ENCODE results near the gene ABO.
"Not testable (repeated sequence)": the region's sequence is repeated elsewhere in the genome, so short reads cannot be mapped to it uniquely, and the experiment has no call there.

Gene ABO

DNA sequence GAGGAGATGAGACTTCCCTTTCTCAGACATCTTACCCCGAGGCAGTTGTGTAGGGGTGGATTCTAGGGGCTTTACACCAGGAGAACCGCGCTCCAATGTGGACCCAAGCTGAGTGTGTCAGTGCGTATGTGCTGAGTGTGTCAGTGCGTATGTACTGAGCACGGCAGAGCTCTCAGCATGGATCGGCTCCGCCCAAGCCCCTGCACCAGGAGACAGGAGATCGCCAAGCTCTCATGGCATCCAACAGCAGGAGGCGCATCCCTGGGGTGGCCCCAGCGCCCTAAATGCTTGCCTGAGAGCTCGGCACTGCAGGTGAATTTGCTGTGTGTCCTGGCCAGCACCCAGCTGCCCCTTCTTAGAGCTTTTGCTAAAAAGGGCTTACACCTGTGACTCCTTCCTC, 53.0 kb downstream of the ABO start:
- DNase-seq: not testable (repeated sequence)

DNA sequence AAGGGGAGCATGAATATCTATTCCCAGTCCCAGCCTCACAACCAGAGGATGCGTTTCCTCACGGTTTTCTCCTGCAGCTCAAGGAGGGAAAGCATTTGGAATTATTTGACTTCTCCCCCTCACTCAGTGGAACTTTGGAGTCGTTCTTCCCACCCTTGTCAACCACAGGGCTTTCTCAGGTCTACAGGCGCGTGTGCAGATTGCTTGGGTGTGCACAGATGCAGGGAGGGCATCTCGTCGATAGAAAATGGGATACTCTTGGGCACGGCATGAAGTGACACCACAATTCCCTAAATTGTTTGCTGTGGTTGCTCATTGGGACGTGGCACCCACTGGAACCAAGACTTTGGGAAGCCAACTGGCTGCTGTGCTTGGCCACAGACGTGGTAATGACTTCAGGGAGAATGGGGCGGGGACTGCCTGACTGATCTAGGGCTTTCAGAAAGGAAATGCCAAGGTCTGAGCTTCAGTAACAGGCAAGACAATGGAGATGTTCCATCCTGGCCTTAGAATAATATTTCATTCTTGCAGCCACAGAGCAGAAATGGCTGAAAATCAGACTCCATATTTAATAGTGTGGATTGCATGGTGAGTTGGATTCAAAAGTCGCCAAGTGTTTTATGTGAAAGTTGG, 53.7 kb downstream of the ABO start:
- no peak for DNase-seq

- DNase-seq: not testable (repeated sequence)
Measured at GRCh38 chr9:133218049-133218975, 56.7 kb downstream of the ABO start.

DNA sequence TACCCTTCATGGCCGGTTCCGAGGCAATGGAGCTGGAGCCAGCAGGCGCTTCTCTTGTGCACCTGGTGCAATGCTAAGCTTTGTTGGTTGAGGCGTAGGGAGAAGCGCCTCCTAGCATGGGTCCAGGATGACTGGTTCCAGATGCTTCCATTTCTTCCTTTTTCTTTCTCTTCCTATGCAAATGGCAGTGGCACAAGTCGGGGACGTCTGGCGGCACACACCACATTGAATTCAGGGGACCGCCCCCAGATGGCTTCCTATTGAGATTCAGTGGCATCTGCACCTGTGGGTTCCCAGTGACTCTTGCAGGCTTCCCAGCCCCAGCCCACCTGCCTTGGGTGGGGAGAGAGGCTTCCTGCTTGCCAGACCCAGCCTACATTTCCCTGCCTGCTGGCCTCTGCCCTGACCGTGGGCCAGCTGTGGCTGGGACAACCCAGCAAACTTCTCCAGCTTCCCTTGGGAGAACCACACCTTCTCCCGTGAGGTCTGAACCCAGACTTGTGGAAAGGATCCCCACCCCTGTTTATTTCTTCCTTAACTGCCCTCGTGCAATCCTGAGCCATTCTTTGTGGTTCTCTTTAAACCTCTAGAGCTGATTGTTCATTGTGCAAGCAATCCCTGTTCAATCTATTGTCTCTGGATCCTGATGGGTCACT, 57.5 kb downstream of the ABO start:
- DNase-seq: not testable (repeated sequence)

GRCh38 chr9:133214276-133214675, 60.7 kb downstream of the ABO start:
- DNase-seq: not testable (repeated sequence)

DNA sequence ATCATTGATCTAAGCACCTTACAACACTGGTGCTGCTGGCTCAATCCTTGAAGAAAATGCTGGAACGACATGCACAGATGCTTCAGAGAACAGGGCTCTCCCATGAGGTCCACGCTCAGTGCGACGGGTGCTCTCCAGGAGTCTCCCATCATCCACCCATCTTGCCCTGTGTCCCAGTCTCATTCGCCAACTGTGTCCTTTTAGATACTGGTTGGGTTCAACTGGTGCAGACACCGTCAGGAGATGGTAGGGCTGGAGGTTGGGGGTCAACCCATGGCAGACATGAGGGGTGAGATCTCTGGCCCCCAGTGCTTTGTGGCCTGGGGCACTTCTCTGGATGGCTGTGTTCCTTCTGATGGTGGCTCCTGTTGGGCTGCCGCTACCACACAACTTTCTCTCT, 64.4 kb downstream of the ABO start:
- DNase-seq: no peak

DNA sequence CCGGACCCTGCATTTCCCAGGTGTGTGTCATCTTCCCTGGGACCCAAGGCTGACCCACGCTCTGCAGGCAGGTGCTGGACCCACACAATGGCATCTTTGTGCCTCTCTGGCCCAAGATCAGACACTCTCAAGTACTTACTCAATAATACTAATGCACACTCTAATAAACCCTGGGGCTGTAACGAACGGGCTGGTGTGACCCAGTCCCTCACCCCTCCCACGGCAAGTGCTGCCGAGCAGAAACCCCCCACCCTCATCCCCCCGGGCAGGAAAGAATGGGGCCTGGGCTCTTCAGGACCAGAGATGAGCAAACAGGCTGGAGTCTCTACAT, 64.8 kb downstream of the ABO start:
- DNase-seq: no peak

GRCh38 chr9:133209327-133210201, 65.4 kb downstream of the ABO start:
- not testable (repeated sequence) for DNase-seq

- DNase-seq: not testable (repeated sequence)
Measured at GRCh38 chr9:133208880-133209300, 66.1 kb downstream of the ABO start, which contains the start of gene OBP2B. Gene OBP2B (minus strand): TSS chr9:133209250. CDS start chr9:133209199, 51 bp downstream.

DNA sequence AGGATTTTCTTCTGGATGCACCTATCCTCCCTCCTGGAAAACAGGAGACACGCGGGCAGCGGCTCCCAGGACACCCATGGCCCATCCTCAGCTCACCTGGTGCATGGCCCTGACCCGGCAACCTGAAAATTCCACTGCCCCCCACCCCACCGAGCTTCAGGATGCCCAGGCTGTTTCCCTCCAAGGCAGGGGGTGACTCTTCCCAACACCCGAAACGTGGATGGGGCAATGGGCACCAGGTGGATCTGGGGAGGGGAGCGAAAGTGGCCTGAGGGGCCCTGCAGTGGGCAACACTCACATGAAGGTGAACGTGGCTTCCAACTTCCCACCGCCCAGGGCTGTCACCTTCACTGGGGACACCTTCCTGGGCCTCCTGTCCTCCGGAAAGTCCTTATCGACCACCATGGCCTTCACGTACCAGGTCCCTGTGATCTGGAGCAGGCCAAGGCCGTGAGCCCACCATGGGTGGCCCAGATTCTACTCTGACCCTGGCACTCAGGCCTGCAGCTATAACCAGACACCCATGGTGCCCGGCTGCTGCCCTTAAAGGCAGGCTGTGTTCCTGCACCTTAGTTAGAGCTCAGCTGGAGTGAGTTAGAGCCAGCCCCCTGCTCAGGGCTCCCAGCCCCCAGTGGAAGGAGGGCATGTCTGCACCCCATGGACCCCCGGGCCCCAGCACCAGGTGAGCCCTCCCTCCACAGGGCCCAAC, 66.7 kb downstream of the ABO start:
- DNase-seq: not testable (repeated sequence)

- no peak for DNase-seq
Measured at GRCh38 chr9:133207540-133208170, 67.3 kb downstream of the ABO start.

GRCh38 chr9:133207021-133207531, 67.9 kb downstream of the ABO start:
- no peak for DNase-seq

GRCh38 chr9:133205996-133206931, 68.7 kb downstream of the ABO start:
- no peak for DNase-seq

DNA sequence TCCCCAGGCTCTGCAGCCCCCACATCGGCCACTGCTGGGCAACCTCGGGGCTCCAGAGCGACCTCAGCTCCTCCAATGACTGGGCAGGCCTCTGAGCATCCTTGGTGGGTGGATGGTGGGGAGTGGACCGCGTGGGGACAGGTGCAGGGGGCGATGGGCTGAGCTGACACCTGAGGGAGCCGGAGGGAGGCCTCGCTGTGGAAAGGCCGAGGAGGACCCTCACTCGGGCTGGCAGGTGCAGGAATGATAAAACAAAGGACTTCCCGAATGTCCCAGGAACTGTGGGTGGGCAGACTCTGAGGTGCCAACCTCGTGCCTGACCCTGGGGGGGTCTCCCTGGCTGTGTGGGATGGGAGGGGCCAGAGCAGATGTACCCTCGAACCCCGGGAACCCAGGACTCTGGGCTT, 69.5 kb downstream of the ABO start:
- DNase-seq: not testable (repeated sequence)

All from hematopoietic multipotent progenitor cell treated with erythropoietin and hydrocortisone succinate and interleukin-3 and kit ligand, for 4 days (in vitro differentiated cells).